GM12891 (cell line): ENCODE results near the gene PTPN14.

Source experiments
- POLR2A ChIP-seq: IDR thresholded peaks from 2 replicates; pipeline ENCODE4 v1.6.1; 2011; ENCODE audit warnings: low read depth, low read length, control low read depth
- TAF1 ChIP-seq: IDR thresholded peaks from 2 replicates; pipeline ENCODE4 v1.6.1; 2011; ENCODE audit warnings: low read depth, low read length, control low read depth

DNA sequence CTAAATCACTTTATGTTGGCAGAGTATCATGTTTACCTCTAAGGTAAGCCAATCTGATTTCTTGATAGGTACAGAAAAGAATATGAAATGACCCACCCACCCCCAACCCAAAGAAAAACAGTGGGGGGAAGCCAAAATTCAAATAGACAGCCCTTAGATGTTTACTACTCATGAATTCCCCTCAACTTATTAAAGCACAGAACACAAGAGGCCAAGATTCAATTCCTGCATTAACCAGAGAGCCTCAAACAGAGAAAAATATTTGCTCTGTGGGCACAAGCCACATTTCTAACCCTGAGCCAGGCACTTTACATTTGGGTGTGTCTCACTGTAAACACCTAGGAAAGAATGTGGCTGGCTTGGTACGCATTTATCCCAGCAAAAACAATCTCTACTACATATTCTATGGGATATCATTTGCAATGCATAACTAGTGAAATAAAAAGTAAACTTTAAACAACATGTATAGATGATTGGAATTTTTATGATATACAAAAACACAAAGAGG lies 84.3 kb downstream of the PTPN14 start:
- no peak for TF ChIP-seq POLR2A
- no peak for TF ChIP-seq TAF1
